Fibroblast of lung (primary cell): Measurements from ENCODE around the gene TSPAN19. TPM values are rescaled to one million over a fixed set of nuclear protein-coding genes. Genes with fewer than 3 reads are reported as not detected.

ENCODE experiments used
- DNase-seq, 2 donors: peaks; one replicate each; pipeline versions ENCODE4 v3.0.0 to v3.0.0-alpha.2; 2010; ENCODE audit warnings: low read depth in 2 of 2
- H2AFZ ChIP-seq: 2 replicates; pipeline ENCODE4 v1.5.1; 2012; ENCODE audit warnings: low read length, control low read depth, inconsistent platforms
- H3K27ac ChIP-seq: 2 replicates; pipeline ENCODE4 v1.5.1; 2011; ENCODE audit warnings: low read length, control low read depth; ENCODE audit not compliant: insufficient read depth
- H3K27me3 ChIP-seq: 2 replicates; pipeline ENCODE4 v1.5.1; 2011; ENCODE audit warnings: mild to moderate bottlenecking, low read length; ENCODE audit not compliant: control insufficient read depth, insufficient read depth
- H3K36me3 ChIP-seq: 2 replicates; pipeline ENCODE4 v1.5.1; 2011; ENCODE audit warnings: low read length; ENCODE audit not compliant: control insufficient read depth, insufficient read depth
- H3K4me1 ChIP-seq: 2 replicates; pipeline ENCODE4 v1.5.1; 2011; ENCODE audit warnings: low read length; ENCODE audit not compliant: control insufficient read depth, insufficient read depth; ENCODE audit errors: extremely low read depth
- H3K4me2 ChIP-seq: 2 replicates; pipeline ENCODE4 v1.5.1; 2011; ENCODE audit warnings: low read length, control low read depth; ENCODE audit not compliant: insufficient read depth; ENCODE audit errors: extremely low read depth
- H3K4me3 ChIP-seq, 4 experiments: fragments of 200-600 bp in 1 of 4; sonication (generic) in 1 of 4; replicated peaks in 1 of 4; 2 replicates each; pipeline ENCODE4 v1.5.1; 2011 to 2016; ENCODE audit warnings: low read length in 4 of 4, low read depth in 3 of 4, mild to moderate bottlenecking in 3 of 4, control low read depth in 2 of 4, inconsistent platforms in 1 of 4, mixed read lengths in 1 of 4; ENCODE audit not compliant: insufficient read depth in 1 of 4; ENCODE audit errors: control extremely low read depth in 1 of 4
- H3K79me2 ChIP-seq: 2 replicates; pipeline ENCODE4 v1.5.1; 2012; ENCODE audit warnings: mild to moderate bottlenecking, low read length, inconsistent platforms; ENCODE audit not compliant: control insufficient read depth, insufficient read depth
- H3K9ac ChIP-seq: 2 replicates; pipeline ENCODE4 v1.5.1; 2011; ENCODE audit warnings: mild to moderate bottlenecking, low read length, control low read depth; ENCODE audit not compliant: insufficient read depth
- H3K9me3 ChIP-seq: 2 replicates; pipeline ENCODE4 v1.5.1; 2012; ENCODE audit warnings: low read depth, low read length; ENCODE audit not compliant: control insufficient read depth, insufficient read depth
- H4K20me1 ChIP-seq: 2 replicates; pipeline ENCODE4 v1.5.1; 2011; ENCODE audit warnings: low read length; ENCODE audit not compliant: control insufficient read depth, insufficient read depth; ENCODE audit errors: extremely low read depth
- EZH2 ChIP-seq: IDR thresholded peaks from 2 replicates; pipeline ENCODE4 v1.5.1; 2012; ENCODE audit warnings: low read length, control low read depth, mild to moderate bottlenecking; ENCODE audit errors: missing control alignments
- polyA plus RNA-seq, 2 donors: library from polyadenylated mRNA; depleted of rRNA in 1 of 2; stranded (reverse) in 1 of 2; unstranded in 1 of 2; fragments of >200 nt; gene quantifications; 2 replicates each; pipeline ENCODE4 v1.2.1, GENCODE V29; 2011 to 2012; ENCODE audit warnings: missing spikeins in 1 of 2
- total RNA-seq: library from RNA; depleted of rRNA; stranded (reverse); fragments of >200 nt; gene quantifications from 2 replicates; pipeline ENCODE4 v1.2.1, GENCODE V29; 2014
- TF ChIP-seq, protein P1 (sequence below), 2 donors: IDR thresholded peaks in 1 of 2; conservative IDR thresholded peaks in 1 of 2; 1 replicate in 1 of 2; 2 replicates in 1 of 2; pipeline ENCODE4 v1.5.1; 2011 to 2012; ENCODE audit warnings: low read length in 2 of 2, control low read depth in 1 of 2, inconsistent platforms in 1 of 2, low read depth in 1 of 2, mild to moderate bottlenecking in 1 of 2

TSPAN19 gene
- total and polyA plus RNA-seq, 2 donors (not counting 1 experiment from before 2014, with no cell fraction given): not detected

GRCh38 chr12:85059594-85059993, 23.5 kb upstream of the TSPAN19 start:
- Histone ChIP-seq H3K27ac (no peak overlapping the region), H3K9me3 (no peaks in the 10 kb centered on the region), H3K27me3 (no peaks in the 10 kb centered on the region), H4K20me1 (no peaks in the 10 kb centered on the region), H3K4me2 (no peak overlapping the region), H3K36me3 (no peaks in the 10 kb centered on the region), H3K4me1 (no peaks in the 10 kb centered on the region), H3K79me2 (no peaks in the 10 kb centered on the region), H3K4me3 (no peak overlapping the region), H3K9ac (no peak overlapping the region), H2AFZ (no peak overlapping the region)
- DNase-seq: no peak
- no peak for TF ChIP-seq EZH2
- TF ChIP-seq, protein P1, sequence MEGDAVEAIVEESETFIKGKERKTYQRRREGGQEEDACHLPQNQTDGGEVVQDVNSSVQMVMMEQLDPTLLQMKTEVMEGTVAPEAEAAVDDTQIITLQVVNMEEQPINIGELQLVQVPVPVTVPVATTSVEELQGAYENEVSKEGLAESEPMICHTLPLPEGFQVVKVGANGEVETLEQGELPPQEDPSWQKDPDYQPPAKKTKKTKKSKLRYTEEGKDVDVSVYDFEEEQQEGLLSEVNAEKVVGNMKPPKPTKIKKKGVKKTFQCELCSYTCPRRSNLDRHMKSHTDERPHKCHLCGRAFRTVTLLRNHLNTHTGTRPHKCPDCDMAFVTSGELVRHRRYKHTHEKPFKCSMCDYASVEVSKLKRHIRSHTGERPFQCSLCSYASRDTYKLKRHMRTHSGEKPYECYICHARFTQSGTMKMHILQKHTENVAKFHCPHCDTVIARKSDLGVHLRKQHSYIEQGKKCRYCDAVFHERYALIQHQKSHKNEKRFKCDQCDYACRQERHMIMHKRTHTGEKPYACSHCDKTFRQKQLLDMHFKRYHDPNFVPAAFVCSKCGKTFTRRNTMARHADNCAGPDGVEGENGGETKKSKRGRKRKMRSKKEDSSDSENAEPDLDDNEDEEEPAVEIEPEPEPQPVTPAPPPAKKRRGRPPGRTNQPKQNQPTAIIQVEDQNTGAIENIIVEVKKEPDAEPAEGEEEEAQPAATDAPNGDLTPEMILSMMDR (conservative IDR thresholded peaks at IDR 0.05 in 1 of 2, IDR thresholded peaks at IDR 0.05 in 1 of 2; ENCODE audit: low read depth in 1 of 2, low read length in 2 of 2): no peak

GRCh38 chr12:85058339-85058738, 22.3 kb upstream of the TSPAN19 start:
- DNase-seq: no peak
- Histone ChIP-seq H3K27me3 (no peaks in the 10 kb centered on the region), H3K36me3 (no peaks in the 10 kb centered on the region), H3K4me2 (no peak overlapping the region), H4K20me1 (no peaks in the 10 kb centered on the region), H3K4me3 (no peak overlapping the region), H3K79me2 (no peaks in the 10 kb centered on the region), H3K27ac (no peak overlapping the region), H3K9me3 (no peaks in the 10 kb centered on the region), H3K4me1 (no peaks in the 10 kb centered on the region), H2AFZ (no peak overlapping the region), H3K9ac (no peak overlapping the region)
- TF ChIP-seq, protein P1 (conservative IDR thresholded peaks at IDR 0.05 in 1 of 2, IDR thresholded peaks at IDR 0.05 in 1 of 2; ENCODE audit: low read depth in 1 of 2, low read length in 2 of 2): no peak
- no peak for TF ChIP-seq EZH2

- no peaks in the 10 kb centered on the region for H3K4me1 ChIP-seq
- H3K27me3 ChIP-seq: no peaks in the 10 kb centered on the region
- H3K79me2 ChIP-seq: no peaks in the 10 kb centered on the region
- TF ChIP-seq, protein P1 (conservative IDR thresholded peaks at IDR 0.05 in 1 of 2, IDR thresholded peaks at IDR 0.05 in 1 of 2; ENCODE audit: low read depth in 1 of 2, low read length in 2 of 2): peak; percentile 78 to 87
- TF ChIP-seq EZH2: no peak
- H4K20me1 ChIP-seq: no peaks in the 10 kb centered on the region
- DNase-seq: peak; percentile 36 to 62
- no peak overlapping the region for H2AFZ ChIP-seq
- no peak overlapping the region for H3K27ac ChIP-seq
- no peak overlapping the region for H3K4me3 ChIP-seq
- H3K9me3 ChIP-seq: no peaks in the 10 kb centered on the region
- H3K9ac ChIP-seq: no peak overlapping the region
- no peak overlapping the region for H3K4me2 ChIP-seq
- no peaks in the 10 kb centered on the region for H3K36me3 ChIP-seq
Measured at GRCh38 chr12:85057370-85057963, 21.4 kb upstream of the TSPAN19 start.
